Naive thymus-derived CD4-positive, alpha-beta T cell (primary cell): ENCODE results near the gene AGBL5. TPM values are rescaled to one million over a fixed set of nuclear protein-coding genes. Genes with fewer than 3 reads are reported as not detected.
A peak's percentile ranks its signal among the peaks of the same experiment; 100 is the strongest.

Experiments
- ATAC-seq: fragments of 150-1000 bp; cut with Tn5 transposase; 2 replicates; pipeline ENCODE4 v1.10.0; 2021; ENCODE audit warnings: mild to moderate bottlenecking, moderate library complexity
- CTCF ChIA-PET: fragments of 350-600 bp; sonication (Branson Sonifier 250); formaldehyde crosslinking; loops from one replicate; lab custom pipeline; 2021; ENCODE audit warnings: antibody characterized with exemption; lab: Charles Lee
- POLR2A ChIA-PET: fragments of 350-600 bp; sonication (Branson Sonifier 250); formaldehyde crosslinking; loops from one replicate; lab custom pipeline; 2021; ENCODE audit warnings: antibody characterized with exemption, inconsistent platforms; lab: Charles Lee
- DNase-seq, 9 donors: peaks; one replicate each; pipeline versions ENCODE4 v3.0.0 to v3.0.0-alpha.2; 2020 to 2022; ENCODE audit warnings: mixed read lengths in 1 of 9
- H3K27ac ChIP-seq: one replicate; pipeline ENCODE4 v1.7.0; 2013; ENCODE audit warnings: mild to moderate bottlenecking, low read depth, low read length, moderate library complexity
- H3K27me3 ChIP-seq, 2 donors: one replicate each; pipeline ENCODE4 v1.7.0; 2013; ENCODE audit warnings: low read length in 2 of 2, mild to moderate bottlenecking in 2 of 2, moderate library complexity in 2 of 2; ENCODE audit not compliant: control insufficient read depth in 2 of 2, insufficient read depth in 2 of 2
- H3K36me3 ChIP-seq, 3 experiments: 1 replicate in 2 of 3; 2 replicates in 1 of 3; pipeline ENCODE4 v1.7.0; 2013; ENCODE audit warnings: low read length in 3 of 3, mild to moderate bottlenecking in 3 of 3, moderate library complexity in 1 of 3; ENCODE audit not compliant: insufficient read depth in 3 of 3, control insufficient read depth in 2 of 3
- H3K4me1 ChIP-seq, 2 donors: one replicate each; pipeline ENCODE4 v1.7.0; 2013; ENCODE audit warnings: low read length in 2 of 2, mild to moderate bottlenecking in 2 of 2, moderate library complexity in 1 of 2; ENCODE audit not compliant: control insufficient read depth in 2 of 2, insufficient read depth in 2 of 2
- H3K4me3 ChIP-seq: 2 replicates; pipeline ENCODE4 v1.7.0; 2013; ENCODE audit warnings: mild to moderate bottlenecking, low read length
- H3K9me3 ChIP-seq, 3 experiments: 1 replicate in 2 of 3; 2 replicates in 1 of 3; pipeline ENCODE4 v1.7.0; 2013; ENCODE audit warnings: low read length in 3 of 3; ENCODE audit not compliant: control insufficient read depth in 2 of 3
- H3K27ac Mint-ChIP-seq, 9 donors: one replicate each; pipeline ENCODE4 v1.8.0; 2020 to 2022; ENCODE audit warnings: mixed read lengths in 9 of 9, mild to moderate bottlenecking in 8 of 9, moderate library complexity in 5 of 9, inconsistent platforms in 2 of 9
- H3K27me3 Mint-ChIP-seq, 5 donors: one replicate each; pipeline ENCODE4 v1.8.0; 2021 to 2022; ENCODE audit warnings: mixed read lengths in 5 of 5, mild to moderate bottlenecking in 1 of 5
- H3K36me3 Mint-ChIP-seq, 5 donors: one replicate each; pipeline ENCODE4 v1.8.0; 2020 to 2022; ENCODE audit warnings: mixed read lengths in 5 of 5, mild to moderate bottlenecking in 3 of 5, inconsistent platforms in 1 of 5
- H3K4me1 Mint-ChIP-seq, 7 donors: one replicate each; pipeline ENCODE4 v1.8.0; 2020 to 2022; ENCODE audit warnings: mixed read lengths in 7 of 7, mild to moderate bottlenecking in 3 of 7, inconsistent platforms in 1 of 7
- H3K4me3 Mint-ChIP-seq, 10 donors: one replicate each; pipeline ENCODE4 v1.8.0; 2020 to 2022; ENCODE audit warnings: mild to moderate bottlenecking in 10 of 10, mixed read lengths in 10 of 10, moderate library complexity in 6 of 10, inconsistent platforms in 2 of 10
- H3K9me3 Mint-ChIP-seq, 11 donors: one replicate each; pipeline ENCODE4 v1.8.0; 2020 to 2022; ENCODE audit warnings: mixed read lengths in 11 of 11, mild to moderate bottlenecking in 4 of 11, inconsistent platforms in 1 of 11, moderate library complexity in 1 of 11
- intact Hi-C, 2 donors: fragments of 100-400 bp; cut with micrococcal nuclease; formaldehyde crosslinking; loops; one replicate each; pipeline ENCODE4 v1.15.1; 2023
- polyA plus RNA-seq, 2 donors: library from polyadenylated mRNA; unstranded; fragments of 300-500 nt; fragmentation: Illumina TruSeq; gene quantifications; one replicate each; pipeline ENCODE4 v1.2.3, GENCODE V29; 2021
- total RNA-seq, 6 experiments: library from RNA in 5 of 6; stranded (reverse) in 5 of 6; gene quantifications; 1 replicate in 5 of 6; 2 replicates in 1 of 6; pipeline ENCODE4 v1.2.3 and lab custom pipeline; 2021 to 2026

Gene AGBL5
- total and polyA plus RNA-seq, 7 experiments from 2014 or later = 7.6 to 15.7 (median 12.2) TPM

GRCh38 chr2:27027211-27027651, 24.2 kb upstream of the AGBL5 start:
- Histone ChIP-seq H3K27me3 (no peaks in the 10 kb centered on the region), H3K4me3 (no peak overlapping the region), H3K27ac (no peak overlapping the region), H3K4me1 (peaks cover 0 to 5% of the 10 kb centered on the region in 2 donors), H3K36me3 (peaks cover 0 to 20% (median 0%) of the 10 kb centered on the region in 3 experiments), H3K9me3 (no peaks in the 10 kb centered on the region)
- ChIA-PET CTCF (no interaction called here), POLR2A (no interaction called here)
- H3K27me3 Mint-ChIP-seq = no peaks in the 10 kb centered on the region
- intact Hi-C loops = no loop called here
- H3K27ac Mint-ChIP-seq = no peak overlapping the region
- no peak for DNase-seq
- no peak overlapping the region for H3K4me3 Mint-ChIP-seq
- H3K9me3 Mint-ChIP-seq = no peaks in the 10 kb centered on the region
- ATAC-seq = no peak
- peaks cover 13 to 42% (median 20%) of the 10 kb centered on the region in 7 donors for H3K4me1 Mint-ChIP-seq
- peaks cover 0 to 8% (median 5%) of the 10 kb centered on the region in 5 donors for H3K36me3 Mint-ChIP-seq

GRCh38 chr2:27029051-27029450, 22.4 kb upstream of the AGBL5 start:
- H3K27ac ChIP-seq = no peak overlapping the region
- POLR2A ChIA-PET = interaction anchor here (1.3 kb wide), 1 partner anchor 22 kb away, joined by 4 read pairs; no protein-coding TSS in a partner anchor
- Mint-ChIP-seq H3K4me1 (peaks cover 21 to 54% (median 34%) of the 10 kb centered on the region in 7 donors), H3K9me3 (no peaks in the 10 kb centered on the region), H3K4me3 (peak overlapping the region in 1 of 10 donors; percentile 27), H3K36me3 (peaks cover 0 to 8% (median 0%) of the 10 kb centered on the region in 5 donors), H3K27me3 (no peaks in the 10 kb centered on the region), H3K27ac (peak overlapping the region in 1 of 9 donors; percentile 12)
- ATAC-seq = no peak
- intact Hi-C loops = no loop called here
- DNase-seq = no peak
- no peak overlapping the region for H3K4me3 ChIP-seq
- H3K4me1 ChIP-seq = peaks cover 7 to 13% of the 10 kb centered on the region in 2 donors
- peaks cover 0 to 28% (median 0%) of the 10 kb centered on the region in 3 experiments for H3K36me3 ChIP-seq
- CTCF ChIA-PET = interaction anchor here (0.9 kb wide), 1 partner anchor 12 kb away, joined by 3 read pairs; no protein-coding TSS in a partner anchor
- no peaks in the 10 kb centered on the region for H3K9me3 ChIP-seq
- H3K27me3 ChIP-seq = no peaks in the 10 kb centered on the region

GRCh38 chr2:27032495-27033252, 18.8 kb upstream of the AGBL5 start, which contains the start of gene TMEM214:
TSS of gene TMEM214 (plus strand) at chr2:27032965. CDS start at chr2:27033016, 51 bp downstream.
- no peaks in the 10 kb centered on the region for H3K27me3 ChIP-seq
- Mint-ChIP-seq H3K9me3 (no peaks in the 10 kb centered on the region), H3K27ac (peak within 1 kb of the TSS; percentile 84 to 95 (median 91)), H3K27me3 (no peaks in the 10 kb centered on the region), H3K4me1 (peaks cover 24 to 63% (median 41%) of the 10 kb centered on the region in 7 donors), H3K36me3 (peaks cover 0 to 25% (median 0%) of the 10 kb centered on the region in 5 donors), H3K4me3 (peak within 1 kb of the TSS; percentile 91 to 97 (median 93))
- peak; percentile 54 to 88 (median 63) for DNase-seq
- intact Hi-C loops = loop anchor here (1.0 to 5.0 kb wide), 12 partner anchors 18 to 1155 kb away; partner anchors contain the start of genes CAD (in 2 of the 2), MAPRE3 (in 2 of the 2), OST4 (in 2 of the 2) and ASXL2 (in 1 of the 2)
- ATAC-seq = peak; percentile 97
- ChIA-PET POLR2A (interaction anchor here (1.0 to 3.3 kb wide), 5 partner anchors 19 to 48 kb away, joined by 3 to 28 read pairs (median 7); partner anchors contain the start of genes AGBL5 and OST4), CTCF (no interaction called here)
- no peaks in the 10 kb centered on the region for H3K9me3 ChIP-seq
- H3K4me3 ChIP-seq = peak within 1 kb of the TSS; percentile 99
- peaks cover 11 to 19% of the 10 kb centered on the region in 2 donors for H3K4me1 ChIP-seq
- peaks cover 9 to 31% (median 10%) of the 10 kb centered on the region in 3 experiments for H3K36me3 ChIP-seq
- H3K27ac ChIP-seq = peak within 1 kb of the TSS; percentile 87

GRCh38 chr2:27033253-27033852, 18.1 kb upstream of the AGBL5 start:
- intact Hi-C loops = loop anchor here (2.0 to 5.0 kb wide), 6 partner anchors 37 to 1156 kb away; partner anchors contain the start of genes ASXL2 (in 1 of the 2), ATRAID (in 1 of the 2), CAD (in 1 of the 2) and MAPRE3 (in 1 of the 2)
- Mint-ChIP-seq H3K27me3 (no peaks in the 10 kb centered on the region), H3K4me3 (peak overlapping the region; percentile 91 to 97 (median 93)), H3K36me3 (peaks cover 0 to 20% (median 0%) of the 10 kb centered on the region in 5 donors), H3K27ac (peak overlapping the region; percentile 42 to 93 (median 88)), H3K9me3 (no peaks in the 10 kb centered on the region), H3K4me1 (peaks cover 19 to 56% (median 41%) of the 10 kb centered on the region in 7 donors)
- POLR2A ChIA-PET = interaction anchor here (0.8 to 3.3 kb wide), 9 partner anchors 16 to 178 kb away, joined by 3 to 28 read pairs (median 4); partner anchors contain the start of genes AGBL5, ATRAID, KHK and OST4
- Histone ChIP-seq H3K36me3 (peaks cover 9 to 38% (median 10%) of the 10 kb centered on the region in 3 experiments), H3K9me3 (no peaks in the 10 kb centered on the region), H3K27ac (peak overlapping the region; percentile 87), H3K27me3 (no peaks in the 10 kb centered on the region), H3K4me1 (peaks cover 11 to 19% of the 10 kb centered on the region in 2 donors), H3K4me3 (peak overlapping the region; percentile 99)
- DNase-seq (no peak), ATAC-seq (no peak)
- CTCF ChIA-PET = no interaction called here

- ATAC-seq (no peak), DNase-seq (no peak)
- Mint-ChIP-seq H3K4me3 (no peak overlapping the region), H3K27ac (peak overlapping the region in 2 of 9 donors; percentile 19 to 56), H3K4me1 (peaks cover 11 to 27% (median 18%) of the 10 kb centered on the region in 7 donors), H3K36me3 (peaks cover 5 to 40% (median 9%) of the 10 kb centered on the region in 5 donors), H3K9me3 (no peaks in the 10 kb centered on the region), H3K27me3 (no peaks in the 10 kb centered on the region)
- H3K27me3 ChIP-seq = no peaks in the 10 kb centered on the region
- H3K9me3 ChIP-seq = no peaks in the 10 kb centered on the region
- no peak overlapping the region for H3K4me3 ChIP-seq
- ChIA-PET POLR2A (interaction anchor here (0.9 to 1.1 kb wide), 2 partner anchors 13 to 36 kb away, joined by 3 to 4 read pairs; no protein-coding TSS in a partner anchor), CTCF (no interaction called here)
- intact Hi-C loops = no loop called here
- H3K4me1 ChIP-seq = peaks cover 11 to 14% of the 10 kb centered on the region in 2 donors
- no peak overlapping the region for H3K27ac ChIP-seq
- H3K36me3 ChIP-seq = peaks cover 10 to 66% (median 23%) of the 10 kb centered on the region in 3 experiments
These were observed 13.5 kb upstream of the AGBL5 start for GRCh38 chr2:27038012-27038411.
